Measurements from ENCODE around the gene RBP5. TPM values are rescaled to one million over a fixed set of nuclear protein-coding genes. Genes with fewer than 3 reads are reported as not detected.

The RBP5 gene
- total RNA-seq, 1 donor from 2014 or later, result 0.46 TPM

- ATAC-seq (ENCODE audit: poor library complexity) (no peak), DNase-seq (no peak)
- intact Hi-C loops (cut with DNase I), result no loop called here
Observed at GRCh38 chr12:7150356-7150755, 21.7 kb upstream of the RBP5 start.

- ATAC-seq (ENCODE audit: poor library complexity), result no peak
- intact Hi-C loops (cut with DNase I), result no loop called here
- DNase-seq, result no peak
Observed at GRCh38 chr12:7146906-7147305, 18.2 kb upstream of the RBP5 start.

- intact Hi-C loops (cut with DNase I), result no loop called here
Observed at GRCh38 chr12:7146228-7146627, 17.5 kb upstream of the RBP5 start.

GRCh38 chr12:7145671-7146070 is 17.0 kb upstream of the RBP5 start:
- intact Hi-C loops (cut with DNase I), result no loop called here
- ATAC-seq (ENCODE audit: poor library complexity), result no peak
- DNase-seq, result no peak

More at GRCh38 chr12:7146228-7146627, 17.5 kb upstream of the RBP5 start:
- no peak for ATAC-seq (ENCODE audit: poor library complexity)
- DNase-seq, result no peak

- DNase-seq, result no peak
- intact Hi-C loops (cut with DNase I), result no loop called here
- peak; percentile 70 for ATAC-seq (ENCODE audit: poor library complexity)
Observed at GRCh38 chr12:7144414-7145120, 15.9 kb upstream of the RBP5 start.

GRCh38 chr12:7143564-7143963 is 14.9 kb upstream of the RBP5 start:
- DNase-seq (no peak), ATAC-seq (ENCODE audit: poor library complexity) (no peak)
- intact Hi-C loops (cut with DNase I), result no loop called here

GRCh38 chr12:7142809-7143465 is 14.2 kb upstream of the RBP5 start:
- ATAC-seq (ENCODE audit: poor library complexity) (no peak), DNase-seq (no peak)
- intact Hi-C loops (cut with DNase I), result no loop called here

GRCh38 chr12:7142056-7142644 is 13.5 kb upstream of the RBP5 start:
- DNase-seq (peak; percentile 56), ATAC-seq (ENCODE audit: poor library complexity) (peak; percentile 51)
- intact Hi-C loops (cut with DNase I), result no loop called here

- intact Hi-C loops (cut with DNase I), result no loop called here
- ATAC-seq (ENCODE audit: poor library complexity) (no peak), DNase-seq (no peak)
Observed at GRCh38 chr12:7141351-7142005, 12.8 kb upstream of the RBP5 start.

GRCh38 chr12:7139200-7139599 is 10.5 kb upstream of the RBP5 start:
- intact Hi-C loops (cut with DNase I), result no loop called here
- ATAC-seq (ENCODE audit: poor library complexity), result no peak

GRCh38 chr12:7137908-7138307 is 9.2 kb upstream of the RBP5 start:
- ATAC-seq (ENCODE audit: poor library complexity) (no peak), DNase-seq (no peak)
- intact Hi-C loops (cut with DNase I), result no loop called here

More at GRCh38 chr12:7139200-7139599, 10.5 kb upstream of the RBP5 start:
- DNase-seq, result no peak

- no peak for DNase-seq
- intact Hi-C loops (cut with DNase I), result no loop called here
- no peak for ATAC-seq (ENCODE audit: poor library complexity)
Observed at GRCh38 chr12:7136676-7137075, 8.0 kb upstream of the RBP5 start.

- intact Hi-C loops (cut with DNase I), result no loop called here
- DNase-seq (no peak), ATAC-seq (ENCODE audit: poor library complexity) (no peak)
Observed at GRCh38 chr12:7136071-7136470, 7.4 kb upstream of the RBP5 start.

- ATAC-seq (ENCODE audit: poor library complexity), result no peak
Observed at GRCh38 chr12:7134396-7135166, 5.9 kb upstream of the RBP5 start.

GRCh38 chr12:7131502-7131866 is 2.8 kb upstream of the RBP5 start:
- intact Hi-C loops (cut with DNase I), result no loop called here
- DNase-seq (peak; percentile 40), ATAC-seq (ENCODE audit: poor library complexity) (no peak)

More at GRCh38 chr12:7134396-7135166, 5.9 kb upstream of the RBP5 start:
- DNase-seq, result no peak
- intact Hi-C loops (cut with DNase I), result no loop called here

- peak; percentile 62 for ATAC-seq (ENCODE audit: poor library complexity)
- peak; percentile 72 for DNase-seq
- intact Hi-C loops (cut with DNase I), result no loop called here
Observed at GRCh38 chr12:7130701-7131501, 2.2 kb upstream of the RBP5 start.

GRCh38 chr12:7129872-7130691 is 1.4 kb upstream of the RBP5 start, which contains the start of gene CLSTN3:
CLSTN3 (plus strand) TSS chr12:7130371; CDS start chr12:7130649, 278 bp downstream.
- ATAC-seq (ENCODE audit: poor library complexity) (peak; percentile 89), DNase-seq (peak; percentile 82)

More at GRCh38 chr12:7129872-7130691, 1.4 kb upstream of the RBP5 start, which contains the start of gene CLSTN3:
- intact Hi-C loops (cut with DNase I), result no loop called here

Data from Right ventricle myocardium superior (tissue), 1 donor.